Esophagus muscularis mucosa (tissue), 3 donors: Measurements from ENCODE around the gene CEP164.

Experiments
- EP300 ChIP-seq: sonication (generic); formaldehyde crosslinking; IDR thresholded peaks from one replicate; pipeline ENCODE4 v1.6.1; 2017; ENCODE audit warnings: antibody characterized with exemption
- TF ChIP-seq, protein P1 (sequence below), 3 experiments: fragments of 200-600 bp in 2 of 3; fragments of 450-650 bp in 1 of 3; sonication (generic) in 2 of 3; IDR thresholded peaks; one replicate each; pipeline ENCODE4 v1.5.1; 2017 to 2019; ENCODE audit warnings: antibody characterized with exemption in 3 of 3, mild to moderate bottlenecking in 2 of 3, moderate library complexity in 1 of 3

DNA sequence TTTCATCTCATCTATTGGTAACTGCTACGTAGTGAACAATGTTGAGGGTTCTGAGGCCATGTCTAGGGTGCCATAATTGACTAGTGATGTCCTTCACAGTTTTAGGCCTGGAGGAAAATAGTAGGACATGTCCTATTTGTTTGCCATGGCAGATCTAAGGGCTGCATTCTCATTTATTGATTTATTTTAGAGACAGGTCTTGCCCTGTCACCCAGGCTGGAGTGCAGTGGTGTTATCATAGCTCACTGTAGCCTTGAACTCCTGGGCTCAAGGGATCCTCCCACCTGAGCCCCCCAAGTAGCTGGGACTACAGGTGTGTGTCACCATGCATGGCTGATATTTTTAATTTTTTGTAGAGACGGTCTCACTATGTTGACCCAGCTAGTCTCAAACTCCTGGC is 5.2 kb downstream of the CEP164 start:
- TF ChIP-seq, protein P1, sequence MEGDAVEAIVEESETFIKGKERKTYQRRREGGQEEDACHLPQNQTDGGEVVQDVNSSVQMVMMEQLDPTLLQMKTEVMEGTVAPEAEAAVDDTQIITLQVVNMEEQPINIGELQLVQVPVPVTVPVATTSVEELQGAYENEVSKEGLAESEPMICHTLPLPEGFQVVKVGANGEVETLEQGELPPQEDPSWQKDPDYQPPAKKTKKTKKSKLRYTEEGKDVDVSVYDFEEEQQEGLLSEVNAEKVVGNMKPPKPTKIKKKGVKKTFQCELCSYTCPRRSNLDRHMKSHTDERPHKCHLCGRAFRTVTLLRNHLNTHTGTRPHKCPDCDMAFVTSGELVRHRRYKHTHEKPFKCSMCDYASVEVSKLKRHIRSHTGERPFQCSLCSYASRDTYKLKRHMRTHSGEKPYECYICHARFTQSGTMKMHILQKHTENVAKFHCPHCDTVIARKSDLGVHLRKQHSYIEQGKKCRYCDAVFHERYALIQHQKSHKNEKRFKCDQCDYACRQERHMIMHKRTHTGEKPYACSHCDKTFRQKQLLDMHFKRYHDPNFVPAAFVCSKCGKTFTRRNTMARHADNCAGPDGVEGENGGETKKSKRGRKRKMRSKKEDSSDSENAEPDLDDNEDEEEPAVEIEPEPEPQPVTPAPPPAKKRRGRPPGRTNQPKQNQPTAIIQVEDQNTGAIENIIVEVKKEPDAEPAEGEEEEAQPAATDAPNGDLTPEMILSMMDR (IDR thresholded peaks at IDR 0.05), result no peak
- TF ChIP-seq EP300, result no peak
